Kidney epithelial cell (primary cell): ENCODE measurements around the gene CD52. TPM values are rescaled to one million over a fixed set of nuclear protein-coding genes. Genes with fewer than 3 reads are reported as not detected.

Source experiments
- DNase-seq: peaks from one replicate; pipeline ENCODE4 v3.0.0-alpha.2; 2010; ENCODE audit warnings: low read depth
- H3K27me3 ChIP-seq: 2 replicates; pipeline ENCODE4 v1.6.0; 2011; ENCODE audit warnings: low read length; ENCODE audit not compliant: control insufficient read depth, insufficient read depth
- H3K36me3 ChIP-seq: 2 replicates; pipeline ENCODE4 v1.5.1; 2011; ENCODE audit warnings: low read length; ENCODE audit not compliant: control insufficient read depth, insufficient read depth
- H3K4me3 ChIP-seq: 2 replicates; pipeline ENCODE4 v1.5.1; 2011; ENCODE audit warnings: low read depth, mild to moderate bottlenecking, control low read depth, low read length
- CTCF ChIP-seq: IDR thresholded peaks from 2 replicates; pipeline ENCODE4 v1.5.1; 2011; ENCODE audit warnings: mild to moderate bottlenecking, moderate library complexity, low read length, control low read depth, inconsistent platforms; ENCODE audit not compliant: insufficient read depth, poor library complexity, severe bottlenecking
- total RNA-seq: library from RNA; depleted of rRNA; stranded (reverse); fragments of >200 nt; gene quantifications from 2 replicates; pipeline ENCODE4 v1.2.3, GENCODE V29; 2015

The CD52 gene
- total RNA-seq, 1 donor from 2014 or later, result not detected

GRCh38 chr1:26315874-26316850 is 1.6 kb upstream of the CD52 start:
- DNase-seq, result no peak
- TF ChIP-seq CTCF, result no peak

GRCh38 chr1:26317146-26317545 is 612 bp upstream of the CD52 start:
- no peak for TF ChIP-seq CTCF
- Histone ChIP-seq H3K27me3 (no peaks in the 10 kb centered on the region), H3K36me3 (no peaks in the 10 kb centered on the region), H3K4me3 (no peak overlapping the region)
- no peak for DNase-seq

More at GRCh38 chr1:26315874-26316850, 1.6 kb upstream of the CD52 start:
- no peaks in the 10 kb centered on the region for H3K27me3 ChIP-seq
- no peaks in the 10 kb centered on the region for H3K36me3 ChIP-seq
- H3K4me3 ChIP-seq, result no peak overlapping the region

GRCh38 chr1:26318338-26319064 is 743 bp downstream of the CD52 start:
- Histone ChIP-seq H3K27me3 (no peaks in the 10 kb centered on the region), H3K4me3 (no peak overlapping the region), H3K36me3 (no peaks in the 10 kb centered on the region)
- DNase-seq, result no peak
- no peak for TF ChIP-seq CTCF

- Histone ChIP-seq H3K36me3 (no peaks in the 10 kb centered on the region), H3K4me3 (no peak overlapping the region), H3K27me3 (no peaks in the 10 kb centered on the region)
- no peak for DNase-seq
- no peak for TF ChIP-seq CTCF
Observed at GRCh38 chr1:26320896-26321295, 3.1 kb downstream of the CD52 start.

GRCh38 chr1:26321315-26322041 is 3.7 kb downstream of the CD52 start:
- Histone ChIP-seq H3K27me3 (no peaks in the 10 kb centered on the region), H3K36me3 (no peaks in the 10 kb centered on the region), H3K4me3 (no peak overlapping the region)
- DNase-seq, result peak; percentile 32
- peak; percentile 93 for TF ChIP-seq CTCF
